CD4-positive, alpha-beta T cell treated with Interferon gamma for 1 hour (primary cell): ENCODE results near the gene ZGLP1.
"Not testable (repeated sequence)": the region's sequence is repeated elsewhere in the genome, so short reads cannot be mapped to it uniquely, and the experiment has no call there.

Source experiments
- DNase-seq: peaks from one replicate; pipeline ENCODE4 v3.0.0-alpha.2; 2020

Gene ZGLP1

DNA sequence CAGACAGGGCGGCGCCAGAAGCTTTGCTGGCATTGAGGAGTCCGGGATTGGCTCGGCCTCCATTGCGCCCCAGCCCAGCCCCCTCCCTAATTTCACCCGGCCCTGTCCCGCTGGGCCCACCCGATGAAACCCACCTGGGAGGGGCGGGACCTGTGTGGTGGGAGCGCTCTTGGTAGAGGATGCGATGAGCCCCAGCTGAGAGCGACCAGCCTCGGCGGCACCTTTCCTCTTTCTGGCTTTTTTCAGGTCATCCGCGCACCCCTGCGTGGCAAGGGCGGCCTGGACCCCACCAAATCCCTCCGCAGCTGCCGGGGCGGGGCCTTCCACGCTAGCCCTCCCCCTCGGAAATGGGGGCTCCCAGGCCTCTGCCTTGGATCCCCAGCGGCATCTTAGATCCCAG lies at the start of gene ZGLP1:
Gene ZGLP1 (minus strand): TSS at position 393 of the 400 bp plus-strand sequence.
- no peak for DNase-seq

DNA sequence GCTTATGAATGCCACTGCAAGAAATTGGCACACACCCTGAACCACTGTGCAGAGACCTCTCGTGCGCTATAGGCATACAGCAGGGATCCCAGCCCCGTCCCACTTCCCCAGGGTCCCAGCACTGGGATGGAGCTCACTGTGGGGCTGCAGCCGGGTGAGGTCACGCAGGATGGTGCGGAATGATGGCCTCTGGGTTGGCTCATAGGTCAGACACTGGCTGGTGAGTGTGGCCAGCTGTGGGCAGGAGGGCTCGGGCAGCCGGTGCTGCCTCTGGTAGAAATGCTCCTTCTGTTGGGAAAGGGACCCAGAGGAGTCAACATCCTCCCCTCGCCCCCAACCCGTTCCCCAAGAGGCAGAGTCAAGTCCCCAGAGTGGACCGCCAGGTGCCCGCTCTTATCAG lies 46.8 kb upstream of the ZGLP1 start:
- no peak for DNase-seq

DNA sequence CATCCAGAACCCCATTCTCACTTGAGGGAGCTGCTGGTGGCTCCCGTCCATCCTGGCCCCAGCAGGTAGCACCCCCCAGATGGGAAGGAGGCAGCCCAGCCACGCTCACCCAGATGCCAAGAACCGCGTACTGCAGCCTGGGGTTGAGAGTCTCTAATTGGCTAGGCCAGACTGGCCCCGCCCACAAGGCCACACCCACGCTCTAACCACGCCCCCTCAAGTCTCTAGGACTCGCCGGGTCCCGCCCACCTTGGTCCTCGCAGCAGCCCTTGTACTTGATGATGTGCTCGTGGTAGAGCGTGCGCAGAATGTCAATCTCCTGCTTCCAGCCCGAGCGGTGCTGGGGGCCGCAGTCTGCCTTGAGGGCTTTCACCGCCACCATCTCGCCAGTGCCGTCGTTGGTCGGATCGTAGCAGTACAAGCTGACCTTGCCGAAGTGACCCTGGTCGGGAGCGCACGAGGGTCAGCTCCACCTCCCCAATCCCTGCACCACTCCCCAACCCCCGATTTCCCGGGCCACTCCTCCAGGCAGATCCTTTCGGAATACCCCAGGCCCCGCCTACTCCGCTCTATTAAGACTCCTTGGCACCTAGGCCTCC lies 44.3 kb upstream of the ZGLP1 start:
- peak; percentile 31 for DNase-seq

DNA sequence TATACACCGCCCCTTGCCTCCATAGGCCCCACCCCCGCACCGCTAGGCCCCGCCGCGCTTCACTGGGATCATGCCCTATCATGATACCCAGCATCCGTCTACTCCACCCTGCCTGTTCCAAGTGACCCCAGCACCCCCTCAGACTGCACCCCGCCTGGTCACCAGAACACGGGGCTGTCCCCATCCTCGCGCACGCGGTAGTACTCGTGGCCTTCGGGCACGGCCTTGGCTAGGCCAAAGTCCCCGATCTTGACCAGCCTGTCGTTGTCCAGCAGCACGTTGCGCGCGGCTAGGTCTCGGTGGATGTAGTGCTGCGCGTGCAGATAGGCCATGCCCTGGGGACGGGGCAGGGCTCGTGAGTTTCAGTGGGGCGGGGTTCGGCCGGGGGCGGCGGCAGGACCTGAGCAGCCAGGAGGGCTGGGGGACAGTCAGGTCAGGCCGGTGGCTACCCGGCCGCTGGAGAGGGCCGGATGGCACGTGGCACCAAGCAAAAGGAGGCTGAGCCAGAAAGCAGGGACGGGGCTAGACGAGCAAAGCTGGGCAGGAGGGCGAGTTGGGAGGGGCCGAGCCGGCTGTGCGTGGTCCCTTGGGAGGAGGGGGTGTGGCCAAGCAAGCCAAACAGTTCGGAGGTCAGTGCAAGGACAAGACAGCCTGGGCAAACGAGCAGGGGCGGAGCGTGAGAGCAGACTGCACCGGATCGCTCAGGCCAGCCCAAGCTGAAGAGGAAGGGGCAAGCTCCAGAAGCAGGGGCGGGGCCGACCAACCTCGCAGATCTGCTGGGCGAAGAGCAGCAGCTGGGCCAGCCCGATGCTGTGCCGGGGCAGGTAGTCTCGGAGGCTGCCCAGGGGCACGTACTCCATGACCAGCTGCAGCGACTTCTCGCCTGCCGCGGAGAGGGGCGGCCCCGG lies 43.4 kb upstream of the ZGLP1 start:
- no peak for DNase-seq

- DNase-seq, result peak; percentile 61
Observed at GRCh38 chr19:10346509-10346908, 36.9 kb upstream of the ZGLP1 start.

- DNase-seq, result no peak
Observed at GRCh38 chr19:10344780-10345179, 35.2 kb upstream of the ZGLP1 start.

DNA sequence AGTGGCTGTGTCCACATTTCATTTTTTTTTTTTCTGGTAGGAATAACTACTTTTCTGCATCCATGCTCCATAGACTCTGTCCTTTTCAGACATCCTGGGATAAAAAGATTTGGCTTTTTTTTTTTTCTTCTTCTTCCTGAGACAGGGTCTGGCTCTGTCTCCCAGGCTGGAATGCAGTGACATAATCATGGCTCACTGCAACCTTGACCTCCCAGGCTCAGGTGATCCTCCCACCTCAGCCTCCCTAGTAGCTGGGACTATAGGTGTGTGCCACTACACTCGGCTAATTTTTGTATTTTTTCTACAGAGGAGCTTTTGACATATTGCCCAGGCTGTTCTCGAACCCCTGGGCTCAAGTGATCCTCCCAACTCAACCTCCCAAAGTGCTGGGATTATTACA lies 33.9 kb upstream of the ZGLP1 start:
- DNase-seq, result no peak

DNA sequence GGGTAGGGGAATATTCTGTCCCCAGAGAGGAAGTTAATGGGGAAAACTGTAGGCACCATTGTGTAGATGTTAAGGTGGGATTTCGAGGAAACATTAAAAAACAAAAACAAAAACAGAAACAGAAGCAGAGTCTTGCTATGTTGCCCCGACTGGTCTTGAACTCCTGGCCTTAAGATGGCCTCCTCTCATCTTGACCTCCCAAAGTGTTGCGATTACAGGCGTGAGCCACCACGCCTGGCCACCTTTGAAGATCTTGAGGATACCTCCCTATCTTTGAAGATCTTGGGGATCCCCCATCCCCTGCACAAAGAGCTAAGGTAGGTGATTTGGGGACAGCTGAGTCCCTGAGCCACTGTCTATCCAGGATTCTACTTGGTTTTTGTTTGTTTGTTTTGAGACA lies 30.4 kb upstream of the ZGLP1 start:
- no peak for DNase-seq

DNA sequence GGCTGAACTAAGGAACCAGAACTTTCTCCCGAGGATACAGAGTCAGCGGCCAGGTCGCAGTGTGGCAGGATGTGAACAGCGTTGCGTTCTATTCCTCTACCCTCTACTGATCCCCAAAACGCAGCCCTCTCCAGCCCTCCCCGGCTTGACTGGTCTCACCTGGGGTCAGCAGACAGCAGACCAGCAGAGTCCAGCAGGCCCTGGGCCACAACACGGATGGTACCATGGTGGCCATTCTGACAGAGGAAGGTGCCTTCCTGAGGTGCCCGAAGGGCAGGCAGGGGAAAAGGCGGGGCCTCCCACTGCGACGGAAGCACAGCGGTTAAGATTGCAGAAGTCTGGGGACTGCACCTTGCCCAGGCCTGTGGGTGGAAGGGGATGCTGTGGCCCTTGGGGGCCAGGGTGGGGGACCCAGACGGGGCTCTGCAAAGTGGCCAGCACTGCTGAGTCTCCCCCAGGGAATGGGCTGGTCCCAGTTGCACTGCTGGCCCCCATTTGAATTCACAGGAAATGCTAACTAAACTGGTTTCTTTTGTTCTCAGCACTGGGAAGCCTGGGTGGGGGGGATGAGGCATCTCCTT lies 29.9 kb upstream of the ZGLP1 start, which contains the start of gene ICAM3:
Gene ICAM3 (minus strand): TSS at position 245 of the 581 bp plus-strand sequence. CDS start 10 bp downstream, at position 235.
- peak; percentile 60 for DNase-seq

DNA sequence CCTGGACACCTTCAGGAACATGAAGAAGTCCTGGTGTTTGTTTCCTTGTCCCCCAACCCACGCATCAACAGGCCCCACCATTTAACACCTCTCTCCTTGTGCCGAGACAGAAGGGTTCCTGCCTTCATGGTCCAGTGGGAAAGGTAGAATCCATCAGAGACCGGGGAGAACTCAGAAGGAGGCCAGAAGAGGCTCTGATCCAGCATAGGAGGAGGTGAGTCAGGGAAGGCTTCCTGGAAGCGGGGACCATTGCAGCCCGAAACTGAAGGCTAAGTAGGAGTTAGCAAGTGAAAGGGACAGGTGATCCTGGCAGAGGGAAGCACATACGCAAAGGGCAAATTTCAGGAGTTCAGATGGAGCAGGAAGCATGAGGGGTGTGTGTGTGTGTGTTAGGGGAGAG lies 29.3 kb upstream of the ZGLP1 start:
- DNase-seq, result no peak

GRCh38 chr19:10336725-10337124 lies 27.1 kb upstream of the ZGLP1 start:
- DNase-seq, result not testable (repeated sequence)

- DNase-seq, result no peak
Observed at GRCh38 chr19:10335352-10335985, 25.9 kb upstream of the ZGLP1 start.

DNA sequence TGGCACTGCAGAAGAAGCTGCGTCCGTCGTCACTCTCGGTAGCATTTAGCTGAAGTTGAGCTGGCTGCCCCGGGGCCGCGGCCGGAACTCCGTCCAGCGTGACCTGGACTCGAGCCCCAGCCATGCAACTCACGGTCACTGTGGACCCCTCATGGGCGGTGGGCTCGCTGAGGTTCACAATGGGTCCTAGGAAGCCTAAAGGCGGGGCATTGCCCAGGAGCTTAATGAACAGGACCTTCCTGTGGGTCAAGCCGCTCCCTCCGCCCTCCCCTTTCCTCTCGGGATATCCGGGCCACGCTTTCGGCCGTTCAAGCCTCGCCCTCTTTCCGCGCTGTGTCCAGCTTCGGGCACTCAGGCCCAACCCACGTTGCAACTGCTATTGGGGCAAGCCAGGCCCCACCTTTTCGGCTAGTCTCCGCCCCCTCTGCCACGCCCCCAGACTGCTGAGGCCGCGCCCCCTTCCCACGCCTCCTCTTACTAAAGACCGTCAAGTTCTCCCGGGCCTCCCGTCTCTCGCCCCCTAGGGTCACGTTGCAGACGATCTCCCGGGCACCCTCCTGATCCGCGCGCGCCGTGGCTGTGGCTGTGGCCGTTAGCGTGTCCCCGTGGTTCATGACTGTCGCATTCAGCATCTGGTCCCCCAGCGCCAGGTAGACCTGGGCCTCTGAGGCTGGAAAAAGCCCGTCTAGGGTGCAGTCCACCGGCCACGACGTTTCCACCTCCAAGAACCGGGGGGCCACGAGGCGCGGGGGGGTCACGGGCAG lies 25.2 kb upstream of the ZGLP1 start:
- DNase-seq, result peak; percentile 22

GRCh38 chr19:10333758-10334587 lies 24.4 kb upstream of the ZGLP1 start:
- DNase-seq, result no peak

- peak; percentile 97 for DNase-seq
Observed at GRCh38 chr19:10332965-10333757, 23.5 kb upstream of the ZGLP1 start, which contains the start of gene RAVER1. Gene RAVER1, minus strand, starts transcription at chr19:10333529. Its CDS starts 22 bp downstream, at chr19:10333507.

GRCh38 chr19:10332158-10332964 lies 22.7 kb upstream of the ZGLP1 start:
- no peak for DNase-seq

DNA sequence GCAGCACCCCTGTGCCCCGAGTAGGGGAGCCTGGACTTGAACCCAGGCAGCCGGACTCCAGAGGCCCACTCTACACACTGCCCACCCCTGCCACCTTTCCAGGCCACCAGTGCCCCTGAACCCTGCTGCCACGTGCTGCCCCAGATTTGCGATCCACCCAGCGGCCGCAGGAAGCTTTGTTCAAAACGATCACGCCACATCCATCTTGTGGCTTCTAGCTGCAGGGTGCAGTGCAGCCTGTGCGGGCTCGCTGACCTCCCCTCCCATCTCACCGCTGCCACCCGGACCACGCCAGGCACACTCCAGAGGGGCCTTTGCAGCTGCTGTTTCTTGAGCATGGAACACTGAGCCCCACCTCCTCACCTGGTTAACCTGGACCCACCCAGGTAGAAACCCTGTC lies 19.9 kb upstream of the ZGLP1 start:
- no peak for DNase-seq

DNA sequence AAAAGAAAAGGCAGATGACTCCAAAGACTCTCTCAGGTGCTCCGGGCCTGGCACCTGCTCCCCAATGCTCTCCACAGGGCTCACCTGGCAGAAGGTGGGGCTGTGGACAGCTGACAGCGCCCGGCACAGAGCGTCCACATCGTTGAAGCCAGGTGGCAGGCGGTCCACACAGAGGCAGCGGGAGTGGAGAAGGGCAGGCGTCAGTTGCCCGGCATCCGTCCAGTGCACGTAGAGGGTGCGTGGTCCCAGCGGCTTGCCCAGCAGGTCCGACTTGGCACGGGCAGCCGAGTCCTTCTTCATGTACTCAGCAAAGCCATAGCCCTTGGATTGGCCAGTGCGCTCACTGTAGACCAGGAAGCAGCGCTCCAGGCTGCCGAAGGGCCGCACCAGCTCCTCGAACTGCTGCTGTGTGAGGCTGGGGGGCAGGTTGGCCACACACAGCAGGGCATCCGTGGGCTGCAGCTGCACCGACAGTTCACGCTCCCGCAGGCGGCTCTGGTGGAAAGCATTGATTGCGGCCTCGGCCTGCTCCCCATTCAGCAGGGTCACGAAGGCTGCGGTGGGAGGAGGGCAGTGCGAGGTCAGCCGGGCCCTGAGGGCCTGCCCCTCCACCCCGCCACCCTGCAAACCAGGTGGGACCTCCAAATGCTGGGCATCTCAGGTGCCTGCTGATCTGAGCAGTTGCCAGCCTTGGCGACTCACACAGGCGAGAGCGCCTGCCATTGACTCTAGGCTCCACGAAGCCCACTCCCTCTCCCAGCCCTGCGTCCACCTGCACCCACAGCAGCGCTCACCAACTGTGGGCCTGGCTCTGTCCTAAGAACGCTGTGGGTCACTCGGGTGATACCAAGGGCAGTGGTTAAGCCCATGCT lies 19.2 kb upstream of the ZGLP1 start:
- DNase-seq, result no peak

GRCh38 chr19:10327793-10328192 lies 18.2 kb upstream of the ZGLP1 start:
- DNase-seq, result no peak
